Stimulated activated effector memory CD8-positive, alpha-beta T cell treated with anti-CD3 and anti-CD28 coated beads, Interleukin-12 subunit alpha, Interleukin-12 subunit beta, amount 100 ng/mL, for 72 hours (primary cell): ENCODE data around the gene PTPRR.

Experiments
- ATAC-seq: fragments of 150-1000 bp; cut with Tn5 transposase; 2 replicates; pipeline ENCODE4 v1.10.0; 2021
- DNase-seq, 2 donors: peaks; one replicate each; pipeline ENCODE4 v3.0.0; 2021 to 2022; ENCODE audit warnings: low spot score in 2 of 2
- H3K27ac Mint-ChIP-seq: one replicate; pipeline ENCODE4 v1.8.0; 2022; ENCODE audit warnings: mild to moderate bottlenecking, mixed read lengths
- H3K36me3 Mint-ChIP-seq: one replicate; pipeline ENCODE4 v1.8.0; 2022; ENCODE audit warnings: mild to moderate bottlenecking, mixed read lengths
- H3K4me1 Mint-ChIP-seq: one replicate; pipeline ENCODE4 v1.8.0; 2022; ENCODE audit warnings: mixed read lengths
- H3K4me3 Mint-ChIP-seq: one replicate; pipeline ENCODE4 v1.8.0; 2022; ENCODE audit warnings: mild to moderate bottlenecking, mixed read lengths
- H3K9me3 Mint-ChIP-seq: one replicate; pipeline ENCODE4 v1.8.0; 2022; ENCODE audit warnings: mixed read lengths

Gene PTPRR

DNA sequence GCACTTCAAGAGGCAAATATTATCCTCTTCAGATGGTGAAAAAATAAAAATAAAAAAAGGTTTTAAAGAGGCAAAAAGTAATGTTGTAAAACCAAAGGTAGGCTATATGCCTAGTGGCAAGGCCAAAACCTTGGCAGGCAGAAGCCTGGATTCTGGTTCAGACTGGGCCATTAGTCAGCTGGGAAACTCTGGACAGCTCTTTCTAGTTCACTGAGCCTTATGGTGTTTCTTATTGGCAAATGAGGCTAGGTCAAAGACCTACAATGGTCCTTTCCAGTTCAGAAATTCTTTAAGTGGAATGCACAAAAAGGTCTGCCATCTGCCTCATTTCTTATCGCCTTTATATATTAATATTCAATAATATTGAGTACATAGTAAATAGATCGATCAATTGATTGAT is 327.9 kb downstream of the PTPRR start:
- ATAC-seq: no peak
- H3K27ac Mint-ChIP-seq: no peak overlapping the region
- no peaks in the 10 kb centered on the region for H3K9me3 Mint-ChIP-seq
- no peak for DNase-seq
- no peaks in the 10 kb centered on the region for H3K36me3 Mint-ChIP-seq
- H3K4me3 Mint-ChIP-seq: no peak overlapping the region
- no peaks in the 10 kb centered on the region for H3K4me1 Mint-ChIP-seq

GRCh38 chr12:70590549-70591226 is 329.9 kb downstream of the PTPRR start:
- H3K27ac Mint-ChIP-seq: no peak overlapping the region
- peaks cover 3% of the 10 kb centered on the region for H3K9me3 Mint-ChIP-seq
- DNase-seq (no peak), ATAC-seq (no peak)
- no peaks in the 10 kb centered on the region for H3K4me1 Mint-ChIP-seq
- H3K4me3 Mint-ChIP-seq: no peak overlapping the region
- no peaks in the 10 kb centered on the region for H3K36me3 Mint-ChIP-seq

- Mint-ChIP-seq H3K4me1 (no peaks in the 10 kb centered on the region), H3K4me3 (no peak overlapping the region), H3K27ac (no peak overlapping the region), H3K36me3 (no peaks in the 10 kb centered on the region), H3K9me3 (peaks cover 3% of the 10 kb centered on the region)
- peak; percentile 20 to 71 for DNase-seq
- peak; percentile 69 for ATAC-seq
These were observed 330.5 kb downstream of the PTPRR start for GRCh38 chr12:70590051-70590450.
